Immature natural killer cell (primary cell): ENCODE measurements around the gene PSD2. TPM values are rescaled to one million over a fixed set of nuclear protein-coding genes. Genes with fewer than 3 reads are reported as not detected.

Source experiments
- DNase-seq, 3 donors: peaks; one replicate each; pipeline ENCODE4 v3.0.0; 2022; ENCODE audit warnings: mixed read lengths in 1 of 3
- H3K27ac Mint-ChIP-seq, 6 donors: one replicate each; pipeline ENCODE4 v1.8.0; 2020; ENCODE audit warnings: mixed read lengths in 6 of 6, mild to moderate bottlenecking in 5 of 6, inconsistent platforms in 4 of 6, moderate library complexity in 3 of 6
- H3K27me3 Mint-ChIP-seq, 3 donors: one replicate each; pipeline ENCODE4 v1.8.0; 2020 to 2021; ENCODE audit warnings: low read depth in 3 of 3, mild to moderate bottlenecking in 3 of 3, mixed read lengths in 3 of 3, moderate library complexity in 3 of 3, inconsistent platforms in 1 of 3
- H3K36me3 Mint-ChIP-seq, 3 donors: one replicate each; pipeline ENCODE4 v1.8.0; 2020; ENCODE audit warnings: mixed read lengths in 3 of 3, inconsistent platforms in 2 of 3, mild to moderate bottlenecking in 2 of 3
- H3K4me1 Mint-ChIP-seq, 2 donors: one replicate each; pipeline ENCODE4 v1.8.0; 2020; ENCODE audit warnings: inconsistent platforms in 2 of 2, mild to moderate bottlenecking in 2 of 2, mixed read lengths in 2 of 2, moderate library complexity in 1 of 2
- H3K4me3 Mint-ChIP-seq, 5 donors: one replicate each; pipeline ENCODE4 v1.8.0; 2020; ENCODE audit warnings: mild to moderate bottlenecking in 5 of 5, mixed read lengths in 5 of 5, inconsistent platforms in 3 of 5, moderate library complexity in 3 of 5
- H3K9me3 Mint-ChIP-seq, 6 donors: one replicate each; pipeline ENCODE4 v1.8.0; 2020; ENCODE audit warnings: mild to moderate bottlenecking in 6 of 6, mixed read lengths in 6 of 6, inconsistent platforms in 4 of 6, moderate library complexity in 3 of 6
- polyA plus RNA-seq, 3 donors: library from polyadenylated mRNA; unstranded; fragments of 300-500 nt; fragmentation: Illumina TruSeq; gene quantifications; one replicate each; pipeline ENCODE4 v1.2.3, GENCODE V29; 2021

The PSD2 gene
- polyA plus RNA-seq, result under 1 TPM in 1 of 3 donors, not detected in 2; 0.14 TPM

DNA sequence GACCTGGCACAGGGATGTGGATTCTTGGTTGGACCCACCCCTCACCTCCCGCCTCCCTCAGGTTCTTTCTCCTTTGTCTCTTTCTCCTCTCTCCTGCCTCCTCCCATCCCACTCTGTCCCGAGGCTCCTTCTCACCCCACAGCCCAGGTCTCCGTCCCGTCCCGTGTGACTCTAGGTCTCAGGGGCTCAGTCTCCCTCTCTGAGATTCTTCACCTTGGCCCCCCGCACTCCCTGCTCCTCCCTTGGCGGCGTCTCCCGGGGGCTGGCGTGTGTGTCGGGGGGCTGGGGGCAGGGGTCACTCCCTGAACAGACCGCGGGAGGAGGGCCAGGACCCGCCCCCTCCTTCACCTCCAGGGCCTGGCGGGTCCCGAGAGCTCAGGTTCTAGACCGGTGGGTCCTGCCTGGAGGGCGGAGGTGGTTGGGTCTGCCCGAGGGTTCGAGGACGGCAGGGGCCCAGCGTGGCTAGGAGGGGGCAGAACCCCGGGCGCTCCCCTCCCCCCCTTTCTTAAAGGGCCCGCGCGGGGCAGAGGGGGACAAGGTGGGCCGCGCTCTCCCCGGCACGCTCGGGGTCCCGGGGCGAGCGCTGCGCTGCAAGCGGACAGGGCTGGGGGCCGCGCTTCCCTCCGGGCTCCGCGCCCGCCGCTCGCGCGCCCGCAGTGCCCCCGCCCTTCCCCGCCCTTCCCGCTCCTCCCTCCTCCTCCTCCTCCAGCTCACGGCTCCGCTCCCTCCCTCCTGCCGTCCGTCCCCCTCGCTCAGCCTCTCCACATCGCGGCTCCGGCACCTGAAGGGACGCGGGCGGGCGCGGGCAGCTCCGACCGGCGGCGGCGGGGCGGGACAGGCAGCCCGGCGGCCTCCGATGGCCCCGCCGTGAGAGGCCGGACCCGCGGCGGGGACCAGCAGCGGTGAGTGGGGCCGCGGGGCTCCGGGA lies at the start of gene PSD2:
PSD2 (plus strand) TSS at position 735 of the 928 bp plus-strand sequence. CDS start 13,633 bp downstream, outside the sequence.
- Mint-ChIP-seq H3K27me3 (peaks cover 9 to 18% (median 13%) of the 10 kb centered on the region in 3 donors), H3K36me3 (no peaks in the 10 kb centered on the region), H3K27ac (no peak within 1 kb of the TSS), H3K4me3 (peak within 1 kb of the TSS; percentile 47 to 79 (median 60)), H3K9me3 (no peaks in the 10 kb centered on the region), H3K4me1 (peaks cover 0 to 8% of the 10 kb centered on the region in 2 donors)
- DNase-seq, result no peak

DNA sequence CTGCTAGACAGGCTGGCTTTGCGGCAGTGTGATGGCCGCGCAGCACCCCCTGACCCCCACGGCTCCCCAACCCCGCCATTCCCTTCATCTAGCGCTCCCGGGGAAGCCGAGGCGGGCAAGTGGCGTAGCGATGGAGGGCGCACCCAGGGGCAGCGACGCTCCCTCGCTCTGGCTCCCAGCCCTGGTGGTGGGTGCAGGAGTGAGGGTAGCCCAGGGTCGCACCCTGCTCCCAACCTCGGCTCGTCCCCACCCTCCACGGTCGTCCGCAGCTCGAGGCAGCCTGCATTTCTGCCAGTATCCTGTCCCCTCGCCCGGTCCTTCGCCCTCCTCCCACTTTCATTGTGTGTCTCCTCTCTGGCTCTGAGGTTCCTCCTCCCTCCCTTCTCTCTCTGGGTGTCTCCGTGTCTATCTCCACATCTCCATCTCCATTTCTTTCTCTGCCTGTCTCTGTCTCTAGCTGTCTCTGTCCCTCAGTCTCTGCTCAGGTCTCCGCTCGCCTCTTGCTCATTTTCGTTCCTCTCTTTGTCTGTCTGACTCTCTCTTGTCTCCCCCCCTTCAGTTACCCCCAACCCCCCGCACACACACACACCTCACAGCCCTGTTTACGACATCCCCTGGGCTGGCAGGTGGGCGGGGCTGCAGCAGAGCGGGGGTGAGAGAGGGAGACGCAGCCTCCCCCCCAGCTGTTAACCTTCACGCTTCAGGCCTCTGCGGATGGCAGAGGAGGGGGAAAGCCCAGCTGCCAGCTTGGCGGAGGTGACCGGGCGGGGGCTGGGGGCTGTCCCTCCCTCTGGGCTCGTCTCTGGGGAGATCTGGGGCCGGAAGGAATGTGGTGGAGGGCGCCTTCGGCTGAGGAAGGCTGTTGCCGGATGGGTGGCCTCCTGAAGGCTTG lies 48.7 kb upstream of the PSD2 start:
- peak; percentile 93 for DNase-seq
- Mint-ChIP-seq H3K27me3 (peaks cover 17 to 27% (median 19%) of the 10 kb centered on the region in 3 donors), H3K4me1 (peaks cover 44 to 51% of the 10 kb centered on the region in 2 donors), H3K36me3 (no peaks in the 10 kb centered on the region), H3K27ac (peak overlapping the region; percentile 99 to 100 (median 100)), H3K9me3 (no peaks in the 10 kb centered on the region), H3K4me3 (peak overlapping the region; percentile 90 to 99 (median 96))

DNA sequence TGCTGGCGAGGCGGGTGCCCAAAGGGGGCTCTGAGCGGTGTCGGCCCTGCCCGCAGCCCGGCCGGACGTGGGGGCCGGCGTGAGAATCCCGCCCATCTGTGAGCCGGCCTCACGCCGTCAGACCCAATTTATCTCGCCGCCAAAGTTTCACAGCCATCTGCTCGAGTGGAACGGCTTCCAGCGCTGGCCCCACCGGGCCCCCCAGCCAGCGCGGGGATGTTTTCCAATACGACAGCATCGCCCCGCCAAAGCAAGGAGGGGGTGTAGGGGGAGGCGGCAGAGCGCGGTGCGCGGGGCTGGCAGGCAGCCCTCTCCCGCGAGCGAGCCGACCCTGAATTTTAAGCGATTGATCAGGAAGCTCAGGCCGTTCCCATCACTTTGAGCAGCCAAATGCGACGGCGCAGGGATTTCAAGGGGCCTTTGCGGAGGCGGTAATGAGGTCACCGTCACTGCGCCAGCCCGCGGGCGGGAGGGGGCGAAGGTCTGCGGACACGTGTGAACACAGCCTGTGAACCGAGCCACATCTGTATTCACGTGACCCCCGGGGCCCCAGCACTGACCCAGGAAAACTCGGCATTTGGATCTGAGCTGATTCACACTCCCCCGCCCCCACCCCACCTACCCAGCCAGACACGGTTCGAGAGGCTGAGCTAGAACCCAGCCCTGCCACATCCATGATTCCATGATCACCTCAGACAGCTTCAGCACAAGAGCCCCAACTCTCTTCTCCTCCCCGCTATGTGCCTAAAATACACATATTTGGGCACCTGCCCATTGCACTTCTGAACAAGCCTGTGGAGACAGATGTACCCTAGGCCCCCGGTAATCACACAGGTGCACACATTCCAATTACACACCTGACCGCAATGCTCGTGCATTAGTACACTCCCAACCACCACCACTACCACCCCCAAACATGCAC lies 47.8 kb upstream of the PSD2 start:
- H3K4me1 Mint-ChIP-seq, result peaks cover 44 to 51% of the 10 kb centered on the region in 2 donors
- H3K9me3 Mint-ChIP-seq, result no peaks in the 10 kb centered on the region
- H3K27ac Mint-ChIP-seq, result peak overlapping the region; percentile 99 to 100 (median 100)
- H3K36me3 Mint-ChIP-seq, result no peaks in the 10 kb centered on the region
- H3K4me3 Mint-ChIP-seq, result peak overlapping the region; percentile 90 to 99 (median 96)
- H3K27me3 Mint-ChIP-seq, result peaks cover 17 to 27% (median 19%) of the 10 kb centered on the region in 3 donors
- peak; percentile 83 to 85 (median 85) for DNase-seq

DNA sequence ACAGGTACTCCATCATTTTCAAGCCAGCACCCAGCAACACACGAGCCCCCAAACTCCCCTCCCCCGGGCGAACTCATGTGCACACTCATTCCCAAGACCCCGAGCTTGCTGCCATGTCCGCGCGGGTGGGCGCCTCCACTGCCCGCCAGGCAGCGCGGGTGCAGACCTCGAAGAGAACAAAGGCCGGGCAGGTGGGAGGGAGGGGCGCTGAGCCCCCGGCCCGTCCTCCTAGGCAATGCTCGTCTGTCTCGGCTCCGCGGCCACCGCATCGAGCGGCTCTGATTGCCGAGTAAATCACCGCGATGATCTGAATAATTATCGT lies 47.1 kb upstream of the PSD2 start:
- peak overlapping the region; percentile 99 to 100 (median 100) for H3K27ac Mint-ChIP-seq
- no peaks in the 10 kb centered on the region for H3K36me3 Mint-ChIP-seq
- peaks cover 17 to 27% (median 19%) of the 10 kb centered on the region in 3 donors for H3K27me3 Mint-ChIP-seq
- DNase-seq, result no peak
- peak overlapping the region; percentile 90 to 99 (median 96) for H3K4me3 Mint-ChIP-seq
- no peaks in the 10 kb centered on the region for H3K9me3 Mint-ChIP-seq
- H3K4me1 Mint-ChIP-seq, result peaks cover 41 to 48% of the 10 kb centered on the region in 2 donors

DNA sequence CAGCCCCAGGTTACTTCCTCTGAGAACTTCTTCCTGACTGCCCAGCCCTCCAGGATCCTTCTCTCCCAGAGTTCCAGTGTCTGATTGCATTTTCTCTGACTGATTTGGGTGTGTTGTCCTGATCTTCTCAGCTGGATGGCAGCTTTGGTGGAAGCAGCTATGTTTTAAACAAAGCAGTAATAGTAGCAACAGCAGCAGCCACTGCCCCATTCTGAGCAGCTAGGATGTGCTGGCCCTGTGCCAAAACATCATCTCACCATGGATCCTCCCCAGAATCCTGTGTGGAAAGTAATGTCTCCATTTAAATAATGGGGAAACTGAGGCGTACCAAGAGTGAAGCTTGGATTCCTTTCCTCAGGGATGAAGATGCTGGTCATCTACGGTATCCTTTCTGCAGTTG lies 46.4 kb upstream of the PSD2 start:
- Mint-ChIP-seq H3K36me3 (no peaks in the 10 kb centered on the region), H3K4me1 (peaks cover 41 to 46% of the 10 kb centered on the region in 2 donors), H3K27ac (peak overlapping the region; percentile 89 to 100 (median 100)), H3K4me3 (peak overlapping the region in 4 of 5 donors; percentile 0 to 57 (median 44)), H3K9me3 (no peaks in the 10 kb centered on the region), H3K27me3 (peaks cover 17 to 25% (median 19%) of the 10 kb centered on the region in 3 donors)
- DNase-seq, result no peak

DNA sequence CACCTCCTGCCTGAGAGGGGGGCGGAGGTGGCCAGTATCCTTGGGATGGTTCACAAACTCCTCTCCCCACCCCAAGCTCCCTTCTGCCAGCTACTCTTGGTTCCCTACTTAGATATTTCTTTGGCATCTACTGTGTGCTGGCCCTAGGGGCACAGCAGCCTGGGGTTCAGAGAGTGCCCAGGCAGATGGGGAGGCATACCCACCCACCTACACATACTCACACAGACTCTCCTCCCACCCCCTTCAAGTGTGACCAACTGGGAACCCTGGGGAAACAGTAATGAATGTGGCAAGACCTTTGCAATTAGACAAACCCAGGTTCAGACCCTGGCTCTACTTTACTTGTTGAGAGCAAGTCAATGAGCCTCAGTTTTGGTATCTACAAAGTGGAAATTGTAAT lies 44.4 kb upstream of the PSD2 start:
- Mint-ChIP-seq H3K36me3 (no peaks in the 10 kb centered on the region), H3K9me3 (no peaks in the 10 kb centered on the region), H3K27me3 (peaks cover 12 to 23% (median 20%) of the 10 kb centered on the region in 3 donors), H3K27ac (peak overlapping the region; percentile 60 to 99 (median 73)), H3K4me1 (peaks cover 40 to 55% of the 10 kb centered on the region in 2 donors), H3K4me3 (no peak overlapping the region)
- no peak for DNase-seq

DNA sequence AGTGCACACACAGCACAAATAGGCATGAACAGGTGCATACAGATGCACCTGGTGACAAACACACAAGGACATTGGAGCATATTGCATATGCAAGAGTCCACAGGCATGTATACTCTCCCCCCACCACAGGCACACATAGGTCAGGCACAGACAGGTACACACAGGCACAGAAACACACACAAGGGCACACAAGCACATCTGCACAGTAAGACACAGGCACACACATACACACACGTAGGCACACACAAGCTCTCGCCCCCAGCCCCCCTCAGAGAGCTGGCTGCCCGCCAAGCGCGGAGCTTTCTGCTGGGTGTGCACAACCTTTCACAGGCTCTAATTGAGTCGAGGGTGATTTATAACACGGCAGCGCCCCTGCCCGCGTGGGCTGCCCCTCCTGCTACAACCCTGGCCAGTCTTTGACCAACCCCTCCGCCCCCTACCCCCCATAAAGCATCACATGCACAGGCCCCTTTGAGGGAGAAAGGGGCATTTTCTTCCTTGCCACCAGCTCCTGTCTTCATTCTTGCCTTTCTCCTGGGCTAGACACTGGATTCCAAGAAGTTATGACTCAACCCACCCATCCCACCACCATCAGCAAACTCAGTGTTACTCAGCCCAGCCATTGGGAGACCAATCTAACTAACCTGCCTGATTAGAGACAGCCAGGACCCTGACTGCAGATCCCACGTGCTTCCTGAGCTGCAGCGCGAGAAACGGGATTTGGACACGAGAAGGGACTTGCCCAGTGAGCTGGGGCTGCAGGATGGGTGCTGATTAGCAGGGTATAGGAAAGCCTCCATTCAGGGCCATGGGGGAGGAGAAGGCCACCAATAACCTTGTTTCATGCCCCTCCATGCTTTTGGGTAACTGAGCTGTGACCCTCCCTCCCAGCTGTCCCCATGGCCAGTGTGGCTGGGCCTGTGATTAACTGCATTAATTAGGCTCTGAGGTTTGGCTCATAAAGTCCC lies 42.8 kb upstream of the PSD2 start:
- Mint-ChIP-seq H3K9me3 (no peaks in the 10 kb centered on the region), H3K4me3 (no peak overlapping the region), H3K36me3 (no peaks in the 10 kb centered on the region), H3K27ac (peak overlapping the region in 3 of 6 donors; percentile 17 to 74 (median 26)), H3K27me3 (peaks cover 5 to 12% (median 10%) of the 10 kb centered on the region in 3 donors), H3K4me1 (peaks cover 42 to 54% of the 10 kb centered on the region in 2 donors)
- DNase-seq, result no peak

DNA sequence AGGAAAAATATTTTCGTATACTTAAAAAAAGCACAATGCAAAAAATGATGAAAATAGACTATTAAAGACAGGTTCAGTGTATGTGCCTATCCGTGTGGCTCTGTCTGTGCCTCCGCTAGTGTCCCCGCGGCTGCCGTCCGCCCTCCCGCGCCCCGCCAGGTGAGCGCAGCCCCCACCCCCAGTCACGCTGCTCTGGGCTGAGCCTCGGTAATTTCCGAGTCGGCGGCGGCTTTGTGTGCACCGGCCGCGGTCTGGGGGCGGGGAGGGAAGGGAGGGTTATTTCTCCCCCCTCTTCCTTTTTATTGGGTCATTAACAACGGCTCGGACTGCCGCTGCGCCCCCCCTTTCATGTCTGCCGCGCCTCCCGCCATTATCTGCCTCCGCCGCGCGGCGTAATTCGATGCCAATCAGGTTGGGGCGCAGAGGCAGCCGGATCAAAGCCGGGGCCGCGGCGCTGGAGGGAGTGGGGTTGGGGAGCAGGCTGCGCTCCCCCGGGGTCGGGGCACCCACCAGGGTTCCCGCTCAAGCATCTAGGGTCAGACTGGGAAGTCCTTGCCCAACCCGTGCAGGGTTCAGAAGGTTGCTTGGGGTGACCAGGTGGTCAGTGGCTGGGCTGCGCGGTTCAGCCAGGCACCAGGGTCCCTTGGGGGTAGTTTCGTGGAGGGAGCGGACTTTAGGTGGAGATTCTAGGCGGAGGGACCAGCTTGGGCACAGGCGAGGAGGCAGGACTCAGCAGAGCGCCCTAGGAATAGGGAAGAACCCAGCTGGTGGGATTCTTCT lies 39.5 kb upstream of the PSD2 start:
- H3K9me3 Mint-ChIP-seq, result no peaks in the 10 kb centered on the region
- DNase-seq, result peak; percentile 48 to 62 (median 50)
- no peaks in the 10 kb centered on the region for H3K36me3 Mint-ChIP-seq
- peak overlapping the region; percentile 66 to 89 (median 73) for H3K4me3 Mint-ChIP-seq
- peak overlapping the region in 5 of 6 donors; percentile 58 to 86 (median 74) for H3K27ac Mint-ChIP-seq
- H3K4me1 Mint-ChIP-seq, result peaks cover 23 to 40% of the 10 kb centered on the region in 2 donors
- H3K27me3 Mint-ChIP-seq, result peaks cover 8 to 9% (median 8%) of the 10 kb centered on the region in 3 donors

DNA sequence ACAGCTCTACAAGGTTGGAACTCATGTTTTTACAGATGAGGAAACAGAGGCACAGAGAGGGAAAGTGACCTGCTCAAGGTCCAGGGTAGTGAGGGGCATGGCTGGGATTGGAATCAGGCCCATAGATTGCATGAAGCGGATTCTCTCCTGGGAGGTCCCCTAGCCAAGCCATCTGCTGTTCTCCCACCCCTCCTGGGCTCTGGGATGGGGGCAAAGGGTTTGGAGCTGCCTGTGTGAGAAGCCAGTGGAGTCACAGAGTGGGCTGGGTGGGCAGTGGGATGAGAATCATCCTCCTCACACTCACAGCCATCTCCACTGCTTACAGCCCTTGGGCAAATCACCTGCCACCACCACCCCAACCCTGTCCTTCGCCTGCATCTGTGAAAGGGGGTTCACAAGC lies 38.6 kb upstream of the PSD2 start:
- Mint-ChIP-seq H3K4me3 (peak overlapping the region; percentile 41 to 89 (median 71)), H3K4me1 (peaks cover 23 to 40% of the 10 kb centered on the region in 2 donors), H3K36me3 (no peaks in the 10 kb centered on the region), H3K27me3 (peaks cover 8 to 9% (median 8%) of the 10 kb centered on the region in 3 donors), H3K27ac (peak overlapping the region in 1 of 6 donors; percentile 40), H3K9me3 (no peaks in the 10 kb centered on the region)
- no peak for DNase-seq

DNA sequence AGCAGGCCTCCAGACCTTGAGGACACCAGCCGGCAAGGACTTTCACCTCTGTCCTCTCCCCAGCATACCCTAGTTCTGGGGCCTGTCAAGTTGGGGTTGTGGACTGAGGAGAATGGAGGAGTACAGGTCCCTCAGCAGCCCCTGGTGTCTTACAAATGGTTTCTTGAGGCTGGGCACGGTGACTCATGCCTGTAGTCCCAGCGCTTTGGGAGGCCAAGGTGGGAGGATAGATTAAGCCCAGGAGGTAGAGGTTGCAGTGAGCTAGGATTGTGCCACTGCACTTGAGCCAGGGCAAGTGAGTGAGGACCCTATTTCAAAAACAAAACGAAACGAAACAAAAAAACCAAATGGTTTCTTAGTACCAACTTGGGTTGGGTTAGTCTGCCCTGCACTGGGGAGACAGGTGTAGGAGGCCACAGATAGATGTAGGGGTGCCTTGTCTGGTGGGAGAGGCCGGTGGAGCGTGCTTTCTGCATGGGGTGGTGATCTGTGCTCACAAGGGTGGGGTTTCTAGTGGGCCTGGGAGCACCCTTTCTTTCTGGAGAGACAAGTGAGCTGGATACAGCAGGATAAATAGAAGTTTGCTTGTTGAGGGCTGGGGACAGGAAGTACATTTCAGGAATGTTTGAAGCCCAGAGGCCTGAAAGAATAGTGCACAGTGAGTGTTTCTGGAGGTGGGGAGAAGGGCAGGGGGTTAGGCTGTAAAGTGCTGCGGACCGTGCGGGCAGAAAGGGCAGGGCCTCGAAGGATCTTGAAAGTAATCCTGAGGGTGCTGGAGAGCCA lies 37.7 kb upstream of the PSD2 start:
- Mint-ChIP-seq H3K27ac (peak overlapping the region in 2 of 6 donors; percentile 35 to 46), H3K27me3 (peaks cover 8 to 10% (median 9%) of the 10 kb centered on the region in 3 donors), H3K9me3 (no peaks in the 10 kb centered on the region), H3K4me1 (peaks cover 23 to 34% of the 10 kb centered on the region in 2 donors), H3K4me3 (no peak overlapping the region), H3K36me3 (no peaks in the 10 kb centered on the region)
- no peak for DNase-seq
